ENCODE data around the gene RAD51.

DNA sequence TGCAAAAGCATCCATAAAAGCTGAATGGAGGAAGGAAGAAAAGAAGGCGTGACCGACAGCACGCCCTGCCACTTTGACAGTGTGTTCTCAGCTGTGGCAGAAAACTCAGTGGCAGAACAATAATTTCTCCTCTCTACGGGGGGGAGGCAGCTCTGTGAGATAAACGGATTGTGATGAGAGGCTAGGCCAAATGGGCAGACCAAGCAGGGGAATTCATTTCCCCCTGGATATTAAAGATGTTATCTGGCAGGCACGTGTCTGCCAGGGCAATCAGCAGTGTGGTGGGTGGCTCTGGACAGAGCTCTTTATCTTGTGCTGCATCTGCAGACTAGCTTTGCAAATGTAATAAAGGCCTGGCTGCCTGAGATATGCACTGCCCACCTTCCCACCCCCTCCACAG is 62.0 kb downstream of the RAD51 start:
- TF ChIP-seq CTCF (IDR thresholded peaks at IDR 0.05 in 4 of 5, conservative IDR thresholded peaks at IDR 0.05 in 1 of 5) (no peak), POLR2A (IDR thresholded peaks at IDR 0.05) (no peak)
